Stomach (tissue), 9 donors: ENCODE results near the gene REC114. TPM values are rescaled to one million over a fixed set of nuclear protein-coding genes. Genes with fewer than 3 reads are reported as not detected.

Experiments used
- DNase-seq, 2 donors: peaks; one replicate each; pipeline versions ENCODE4 v3.0.0 to v3.0.0-alpha.2; 2013 to 2019
- H3K27ac ChIP-seq, 5 donors: fragments of 200-600 bp in 4 of 5; sonication (generic) in 4 of 5; one replicate each; pipeline ENCODE4 v1.5.1; 2013 to 2019; ENCODE audit warnings: mild to moderate bottlenecking in 1 of 5, moderate library complexity in 1 of 5
- H3K27me3 ChIP-seq, 3 donors: fragments of 200-600 bp; sonication (generic); one replicate each; pipeline ENCODE4 v1.5.1; 2017 to 2019; ENCODE audit warnings: mixed run types in 1 of 3
- H3K36me3 ChIP-seq, 4 donors: fragments of 200-600 bp; sonication (generic); 1 replicate in 3 of 4; 2 replicates in 1 of 4; pipeline ENCODE4 v1.5.1; 2016 to 2019
- H3K4me1 ChIP-seq, 4 donors: fragments of 200-600 bp; sonication (generic); one replicate each; pipeline ENCODE4 v1.5.1; 2016 to 2019
- H3K4me3 ChIP-seq, 4 donors: fragments of 200-600 bp; sonication (generic) in 3 of 4; one replicate each; pipeline ENCODE4 v1.5.1; 2016 to 2019; ENCODE audit warnings: mild to moderate bottlenecking in 1 of 4
- H3K9me3 ChIP-seq, 4 donors: fragments of 200-600 bp; sonication (generic); one replicate each; pipeline ENCODE4 v1.5.1; 2016 to 2019
- EP300 ChIP-seq: sonication (generic); formaldehyde crosslinking; IDR thresholded peaks from one replicate; pipeline ENCODE4 v1.6.1; 2017; ENCODE audit warnings: antibody characterized with exemption
- POLR2A ChIP-seq, 4 donors: fragments of 450-650 bp; IDR thresholded peaks; one replicate each; pipeline ENCODE4 v1.6.1; 2016; ENCODE audit warnings: antibody characterized with exemption in 4 of 4, control low read depth in 2 of 4, mild to moderate bottlenecking in 1 of 4, moderate library complexity in 1 of 4
- POLR2AphosphoS5 ChIP-seq, 3 donors: sonication (generic); formaldehyde crosslinking; IDR thresholded peaks; one replicate each; pipeline ENCODE4 v1.6.1; 2016; ENCODE audit warnings: antibody characterized with exemption in 3 of 3
- WGBS, 5 donors: extraction: QIAGEN DNeasy Blood & Tissue Kit in 3 of 5; methylation state at CpG; one replicate each; pipeline versions ENCODE4 v1.1.5 to v1.1.7; 2013 to 2018; 5-methylcytosine and 5-hydroxymethylcytosine counted together
- intact Hi-C: fragments of 100-400 bp; cut with DNase I; formaldehyde crosslinking; loops from one replicate; pipeline ENCODE4 v1.15.1; 2023; ENCODE audit warnings: low total_unique reads
- polyA plus RNA-seq, 3 donors: library from polyadenylated mRNA; stranded (reverse); fragments of 200-250 nt; gene quantifications; one replicate each; pipeline ENCODE4 v1.2.3, GENCODE V29; 2013
- total RNA-seq, 5 donors: library from RNA; depleted of rRNA; stranded (reverse); fragments of >200 nt; gene quantifications; one replicate each; pipeline versions ENCODE4 v1.1.0 to v1.2.3, GENCODE V29; 2014 to 2016
- TF ChIP-seq, protein P1 (sequence below), 7 experiments: fragments of 450-650 bp in 4 of 7; fragments of 200-600 bp in 3 of 7; sonication (generic) in 3 of 7; IDR thresholded peaks; one replicate each; pipeline ENCODE4 v1.5.1; 2016 to 2019; ENCODE audit warnings: antibody characterized with exemption in 7 of 7, control low read depth in 2 of 7, mild to moderate bottlenecking in 1 of 7
- donor health status: healthy with polysubstance abuse.
- donor health status: Bipolar disorder and iron deficiency.
- donor health status: healthy.

The REC114 gene
- total and polyA plus RNA-seq, 8 donors = not detected

DNA sequence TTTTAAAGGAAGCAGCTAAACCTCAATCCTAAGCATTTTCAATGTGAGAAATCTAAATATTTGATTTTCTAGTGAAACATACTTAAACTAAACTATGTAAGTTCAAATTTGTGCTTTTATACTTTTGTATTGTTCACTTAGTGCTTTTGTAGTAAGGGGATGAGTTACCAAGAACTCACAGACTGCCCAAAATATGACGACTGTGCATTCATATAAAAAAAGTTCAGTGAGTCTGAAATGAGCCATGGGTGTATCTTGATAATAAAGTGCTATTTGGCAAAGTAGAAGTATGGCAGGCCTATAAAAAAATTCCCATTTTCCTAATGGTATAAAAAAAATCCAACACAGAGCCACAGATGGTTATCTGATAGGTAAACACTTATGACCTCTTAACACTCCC, 124.1 kb downstream of the REC114 start:
- no peak overlapping the region for H3K4me3 ChIP-seq
- TF ChIP-seq POLR2AphosphoS5 (IDR thresholded peaks at IDR 0.05) = no peak
- TF ChIP-seq POLR2A (IDR thresholded peaks at IDR 0.05) = no peak
- TF ChIP-seq EP300 = no peak
- TF ChIP-seq, protein P1, sequence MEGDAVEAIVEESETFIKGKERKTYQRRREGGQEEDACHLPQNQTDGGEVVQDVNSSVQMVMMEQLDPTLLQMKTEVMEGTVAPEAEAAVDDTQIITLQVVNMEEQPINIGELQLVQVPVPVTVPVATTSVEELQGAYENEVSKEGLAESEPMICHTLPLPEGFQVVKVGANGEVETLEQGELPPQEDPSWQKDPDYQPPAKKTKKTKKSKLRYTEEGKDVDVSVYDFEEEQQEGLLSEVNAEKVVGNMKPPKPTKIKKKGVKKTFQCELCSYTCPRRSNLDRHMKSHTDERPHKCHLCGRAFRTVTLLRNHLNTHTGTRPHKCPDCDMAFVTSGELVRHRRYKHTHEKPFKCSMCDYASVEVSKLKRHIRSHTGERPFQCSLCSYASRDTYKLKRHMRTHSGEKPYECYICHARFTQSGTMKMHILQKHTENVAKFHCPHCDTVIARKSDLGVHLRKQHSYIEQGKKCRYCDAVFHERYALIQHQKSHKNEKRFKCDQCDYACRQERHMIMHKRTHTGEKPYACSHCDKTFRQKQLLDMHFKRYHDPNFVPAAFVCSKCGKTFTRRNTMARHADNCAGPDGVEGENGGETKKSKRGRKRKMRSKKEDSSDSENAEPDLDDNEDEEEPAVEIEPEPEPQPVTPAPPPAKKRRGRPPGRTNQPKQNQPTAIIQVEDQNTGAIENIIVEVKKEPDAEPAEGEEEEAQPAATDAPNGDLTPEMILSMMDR (IDR thresholded peaks at IDR 0.05) = no peak
- H3K9me3 ChIP-seq = no peaks in the 10 kb centered on the region
- no peak overlapping the region for H3K27ac ChIP-seq
- H3K4me1 ChIP-seq = peaks cover 8 to 48% (median 28%) of the 10 kb centered on the region in 4 donors
- no peak for DNase-seq
- WGBS, 5 donors = 58 to 82% (median 70%) methylated on average over 1 of the region's 1 CpG
- H3K36me3 ChIP-seq = peaks cover 42 to 100% (median 99%) of the 10 kb centered on the region in 4 donors
- intact Hi-C loops = no loop called here
- H3K27me3 ChIP-seq = no peaks in the 10 kb centered on the region

DNA sequence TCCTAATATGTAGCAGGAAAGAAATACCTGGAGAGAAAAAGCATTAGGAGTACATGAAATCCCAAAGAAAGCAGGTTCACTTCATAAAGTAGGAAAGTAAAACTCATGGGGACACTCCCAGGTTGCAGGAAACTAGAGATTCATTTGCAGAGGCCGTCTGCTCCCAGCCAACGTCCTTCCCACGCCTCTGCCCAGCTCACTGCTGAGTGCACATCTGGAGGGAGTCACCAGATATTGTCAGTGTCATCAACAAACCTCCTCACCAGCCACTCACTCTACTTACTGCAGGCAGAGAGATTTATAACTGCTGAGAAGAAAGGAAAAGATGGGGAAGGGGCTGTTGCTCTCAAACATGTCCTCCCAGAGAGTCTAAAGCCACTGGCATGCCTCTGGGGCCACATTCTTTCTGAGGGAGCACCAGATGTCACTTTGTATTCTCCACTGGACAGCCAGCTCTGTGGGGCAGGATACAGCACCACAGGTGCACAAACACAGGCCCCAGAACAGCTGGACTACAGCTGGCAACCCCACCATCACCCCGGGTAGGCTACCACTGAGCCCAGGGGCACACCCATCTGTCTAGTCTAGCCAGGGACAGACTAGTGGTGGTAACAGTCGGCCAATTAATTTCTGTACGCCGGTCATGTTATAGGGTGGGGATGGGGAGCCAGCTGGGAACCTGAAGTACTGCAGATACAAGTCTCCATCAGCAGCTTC, 125.8 kb downstream of the REC114 start:
- H3K9me3 ChIP-seq = no peaks in the 10 kb centered on the region
- peaks cover 46 to 100% (median 99%) of the 10 kb centered on the region in 4 donors for H3K36me3 ChIP-seq
- no peaks in the 10 kb centered on the region for H3K27me3 ChIP-seq
- WGBS, 5 donors = 71 to 88% (median 84%) methylated on average over 7 of the region's 7 CpGs
- no peak overlapping the region for H3K4me3 ChIP-seq
- H3K27ac ChIP-seq = no peak overlapping the region
- DNase-seq = no peak
- H3K4me1 ChIP-seq = peaks cover 22 to 65% (median 42%) of the 10 kb centered on the region in 4 donors
- intact Hi-C loops = no loop called here
- TF ChIP-seq EP300 (no peak), POLR2AphosphoS5 (IDR thresholded peaks at IDR 0.05) (no peak), POLR2A (IDR thresholded peaks at IDR 0.05) (no peak)
- TF ChIP-seq, protein P1 (IDR thresholded peaks at IDR 0.05) = no peak

DNA sequence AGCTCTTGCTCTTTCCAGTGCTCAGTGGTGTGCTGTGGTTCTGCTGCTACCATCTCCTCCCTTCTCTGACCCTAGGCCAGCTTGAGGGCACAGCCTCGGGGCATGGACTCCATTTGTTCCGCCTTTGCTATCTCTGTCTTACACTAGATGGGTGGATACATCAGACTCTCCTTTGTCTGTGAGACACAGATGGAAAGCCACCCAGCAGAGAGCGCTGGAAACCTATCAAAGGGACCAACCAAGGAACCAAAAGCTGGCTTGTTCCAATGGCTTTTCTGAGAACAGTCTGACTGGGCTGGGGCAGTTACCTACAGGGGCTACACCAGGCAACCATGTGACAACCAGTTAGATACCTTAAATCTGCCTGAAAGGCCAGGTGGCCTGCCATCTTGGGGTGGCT, 126.4 kb downstream of the REC114 start:
- no peaks in the 10 kb centered on the region for H3K9me3 ChIP-seq
- DNase-seq = no peak
- WGBS, 5 donors = 83 to 94% (median 91%) methylated on average over 3 of the region's 3 CpGs
- TF ChIP-seq EP300 = no peak
- TF ChIP-seq, protein P1 (IDR thresholded peaks at IDR 0.05) = no peak
- TF ChIP-seq POLR2AphosphoS5 (IDR thresholded peaks at IDR 0.05) = no peak
- TF ChIP-seq POLR2A (IDR thresholded peaks at IDR 0.05) = no peak
- no peaks in the 10 kb centered on the region for H3K27me3 ChIP-seq
- peaks cover 22 to 69% (median 45%) of the 10 kb centered on the region in 4 donors for H3K4me1 ChIP-seq
- peaks cover 49 to 99% (median 96%) of the 10 kb centered on the region in 4 donors for H3K36me3 ChIP-seq
- no peak overlapping the region for H3K4me3 ChIP-seq
- H3K27ac ChIP-seq = no peak overlapping the region
- intact Hi-C loops = no loop called here

DNA sequence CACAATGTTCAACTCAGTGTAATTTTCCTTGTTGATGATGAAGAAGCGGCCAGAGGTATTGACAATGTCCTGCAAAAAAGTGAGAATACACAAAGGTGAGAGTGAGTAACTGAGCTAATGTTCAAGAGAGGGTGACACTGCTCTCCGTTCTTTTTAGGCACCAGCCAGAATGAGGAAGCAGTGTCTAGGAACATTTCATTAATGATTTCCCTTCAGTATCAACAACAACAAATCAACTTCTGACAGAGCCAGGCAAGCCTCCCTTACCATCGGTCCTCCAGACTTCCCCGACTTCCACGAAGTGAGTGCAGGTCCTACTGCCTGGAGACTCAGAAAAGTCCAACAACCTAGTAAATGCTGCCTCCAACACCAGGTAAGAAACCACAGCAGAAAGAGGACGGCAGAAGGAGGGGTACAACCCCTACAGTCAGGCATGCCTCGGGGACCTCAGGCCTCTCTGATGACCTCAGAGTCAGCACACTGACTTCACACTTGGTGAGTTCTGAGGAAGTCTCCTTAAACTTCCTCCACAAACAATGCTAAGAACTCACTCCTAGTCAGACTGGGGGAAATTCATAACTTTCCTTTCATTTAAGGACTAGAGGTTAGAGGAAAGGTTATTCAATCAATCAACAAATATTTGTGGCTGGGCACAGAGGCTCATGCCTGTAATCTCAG, 127.5 kb downstream of the REC114 start:
- TF ChIP-seq EP300 (no peak), POLR2A (IDR thresholded peaks at IDR 0.05) (no peak), POLR2AphosphoS5 (IDR thresholded peaks at IDR 0.05) (no peak)
- TF ChIP-seq, protein P1 (IDR thresholded peaks at IDR 0.05) = no peak
- Histone ChIP-seq H3K4me3 (no peak overlapping the region), H3K27ac (peak overlapping the region in 3 of 5 donors; percentile 15 to 47 (median 21)), H3K36me3 (peaks cover 46 to 98% (median 93%) of the 10 kb centered on the region in 4 donors), H3K9me3 (no peaks in the 10 kb centered on the region), H3K4me1 (peaks cover 22 to 71% (median 46%) of the 10 kb centered on the region in 4 donors), H3K27me3 (no peaks in the 10 kb centered on the region)
- intact Hi-C loops = no loop called here
- 67 to 75% (median 74%) methylated on average over 7 of the region's 7 CpGs for WGBS, 5 donors
- no peak for DNase-seq
